C4-2B (cell line): ENCODE measurements around the gene RAVER2.

Source experiments
- H3K27ac ChIP-seq: fragments of 450-650 bp; 2 replicates; pipeline ENCODE4 v1.5.1; 2017
- ZFX ChIP-seq: fragments of 450-650 bp; IDR thresholded peaks from 2 replicates; pipeline ENCODE4 v1.6.1; 2017
- TF ChIP-seq, protein P1 (sequence below): fragments of 450-650 bp; conservative IDR thresholded peaks from 2 replicates; pipeline ENCODE4 v1.5.1; 2017; ENCODE audit warnings: mild to moderate bottlenecking

Gene RAVER2

DNA sequence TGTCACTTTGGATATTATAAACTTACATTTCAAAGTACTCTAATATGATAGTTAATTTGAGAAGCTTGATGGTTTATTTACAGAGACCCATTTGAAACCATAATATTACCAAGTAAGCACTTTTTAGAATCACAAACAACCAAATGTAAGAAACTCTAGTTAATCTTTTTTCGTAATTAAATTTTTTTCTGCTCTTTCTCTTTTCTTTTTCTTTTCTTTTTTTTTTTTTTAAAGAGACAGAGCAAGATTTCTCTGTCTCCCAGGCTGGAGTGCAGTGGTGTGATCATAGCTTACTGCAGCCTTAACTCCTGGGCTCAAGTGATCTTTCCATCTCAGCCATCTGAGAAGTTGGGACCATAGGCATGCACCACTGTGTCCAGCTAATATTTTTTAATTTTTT, 5.2 kb downstream of the RAVER2 start:
- H3K27ac ChIP-seq, result no peak overlapping the region
- TF ChIP-seq, protein P1, sequence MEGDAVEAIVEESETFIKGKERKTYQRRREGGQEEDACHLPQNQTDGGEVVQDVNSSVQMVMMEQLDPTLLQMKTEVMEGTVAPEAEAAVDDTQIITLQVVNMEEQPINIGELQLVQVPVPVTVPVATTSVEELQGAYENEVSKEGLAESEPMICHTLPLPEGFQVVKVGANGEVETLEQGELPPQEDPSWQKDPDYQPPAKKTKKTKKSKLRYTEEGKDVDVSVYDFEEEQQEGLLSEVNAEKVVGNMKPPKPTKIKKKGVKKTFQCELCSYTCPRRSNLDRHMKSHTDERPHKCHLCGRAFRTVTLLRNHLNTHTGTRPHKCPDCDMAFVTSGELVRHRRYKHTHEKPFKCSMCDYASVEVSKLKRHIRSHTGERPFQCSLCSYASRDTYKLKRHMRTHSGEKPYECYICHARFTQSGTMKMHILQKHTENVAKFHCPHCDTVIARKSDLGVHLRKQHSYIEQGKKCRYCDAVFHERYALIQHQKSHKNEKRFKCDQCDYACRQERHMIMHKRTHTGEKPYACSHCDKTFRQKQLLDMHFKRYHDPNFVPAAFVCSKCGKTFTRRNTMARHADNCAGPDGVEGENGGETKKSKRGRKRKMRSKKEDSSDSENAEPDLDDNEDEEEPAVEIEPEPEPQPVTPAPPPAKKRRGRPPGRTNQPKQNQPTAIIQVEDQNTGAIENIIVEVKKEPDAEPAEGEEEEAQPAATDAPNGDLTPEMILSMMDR, result no peak
- no peak for TF ChIP-seq ZFX

DNA sequence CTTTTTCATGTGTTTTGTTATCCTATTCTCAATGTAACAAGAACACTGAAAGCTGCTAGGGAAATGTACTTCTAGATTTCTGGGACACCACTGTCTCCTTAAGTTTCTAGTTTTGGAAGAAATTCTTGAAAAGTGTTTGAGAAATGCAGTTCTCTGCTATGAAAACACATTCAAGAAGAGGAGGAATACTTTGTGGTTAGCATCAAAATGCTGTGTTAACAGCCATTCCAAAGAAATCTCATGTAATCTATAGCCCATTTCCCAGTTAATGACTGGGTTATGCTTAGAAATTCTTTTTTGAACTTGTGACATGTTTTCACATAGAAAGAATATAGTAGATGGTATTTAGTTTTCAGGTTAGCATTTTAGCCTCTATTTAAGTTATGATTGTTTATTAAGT, 6.0 kb downstream of the RAVER2 start:
- no peak overlapping the region for H3K27ac ChIP-seq
- TF ChIP-seq, protein P1, result no peak
- no peak for TF ChIP-seq ZFX

DNA sequence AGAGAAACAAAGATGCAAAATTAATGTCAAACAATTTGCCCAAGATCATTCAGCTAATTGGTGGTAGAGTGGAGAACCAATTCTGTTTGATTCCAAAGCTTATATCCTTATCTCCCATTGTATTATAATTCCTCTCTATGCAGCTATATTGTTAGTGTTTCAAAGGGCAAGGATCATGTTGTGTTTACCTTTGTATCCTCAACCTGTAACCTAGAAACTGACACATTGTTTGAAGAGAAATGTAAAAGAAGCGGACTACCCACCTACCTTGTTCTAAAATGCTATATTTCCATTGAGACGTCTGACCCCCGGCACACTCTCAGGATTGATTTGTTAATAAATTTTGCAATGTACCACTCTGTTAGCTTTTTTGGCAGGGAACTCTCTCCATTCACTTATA, 9.3 kb downstream of the RAVER2 start:
- no peak for TF ChIP-seq ZFX
- TF ChIP-seq, protein P1, result no peak
- H3K27ac ChIP-seq, result no peak overlapping the region

DNA sequence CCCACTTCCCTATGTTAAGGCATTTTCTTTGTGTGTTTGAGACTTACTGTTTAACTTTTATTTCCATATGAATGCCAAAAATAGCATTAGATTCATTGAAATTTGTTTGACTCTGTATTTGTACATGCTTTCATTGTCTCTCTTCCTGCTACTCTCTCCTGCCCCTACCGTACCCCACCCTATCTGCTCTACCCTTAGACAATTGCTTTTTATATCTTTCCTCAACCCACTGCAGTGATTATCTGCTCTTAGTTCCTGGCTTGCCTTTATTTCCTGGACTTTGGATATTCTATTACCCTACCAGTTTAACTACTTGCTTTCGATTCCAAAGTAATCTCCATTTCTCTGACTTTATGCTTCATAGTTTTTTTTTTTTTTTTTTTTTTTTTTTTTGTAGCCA, 10.5 kb downstream of the RAVER2 start:
- no peak for TF ChIP-seq ZFX
- TF ChIP-seq, protein P1, result no peak
- H3K27ac ChIP-seq, result no peak overlapping the region

DNA sequence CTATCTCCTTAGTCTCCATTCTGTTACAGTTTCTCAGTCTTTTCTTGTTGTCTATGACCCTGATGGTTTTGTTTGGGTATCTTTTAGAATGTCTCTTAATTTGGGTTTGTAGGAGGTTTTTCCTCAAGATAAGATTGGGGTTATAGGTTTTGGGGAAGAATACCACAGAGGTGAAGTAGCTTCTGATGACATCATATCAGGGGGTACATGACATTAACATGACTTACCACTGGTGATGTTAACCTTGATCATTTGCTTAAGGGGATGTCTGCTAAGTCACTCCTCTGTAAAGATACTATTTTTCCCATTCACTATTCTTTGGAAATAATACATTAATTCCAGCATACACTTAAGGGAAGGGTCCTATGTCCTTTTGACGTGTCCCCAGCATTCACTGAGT, 11.9 kb downstream of the RAVER2 start:
- no peak overlapping the region for H3K27ac ChIP-seq

DNA sequence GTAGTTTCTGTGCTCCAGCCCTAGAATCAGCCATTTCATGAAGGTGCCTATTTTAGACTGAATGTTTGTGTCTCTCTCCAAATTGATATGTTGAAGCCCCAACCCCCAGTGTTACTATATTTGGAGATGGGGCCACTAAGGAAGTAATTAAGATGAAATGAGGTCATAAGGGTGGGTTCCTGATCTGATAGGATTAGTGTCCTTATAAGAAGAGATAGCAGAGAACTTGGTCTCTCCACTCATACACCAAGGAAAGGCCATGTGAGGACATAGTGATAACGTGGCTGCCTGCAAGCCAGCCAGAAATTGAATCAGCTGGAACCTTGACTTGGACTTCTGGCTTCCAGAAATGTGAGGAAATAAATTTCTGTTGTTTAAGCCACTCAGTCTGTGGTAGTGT, 12.3 kb downstream of the RAVER2 start:
- TF ChIP-seq, protein P1, result no peak
- TF ChIP-seq ZFX, result no peak

More for the DNA sequence above, 11.9 kb downstream of the RAVER2 start:
- no peak for TF ChIP-seq ZFX
- TF ChIP-seq, protein P1, result no peak

DNA sequence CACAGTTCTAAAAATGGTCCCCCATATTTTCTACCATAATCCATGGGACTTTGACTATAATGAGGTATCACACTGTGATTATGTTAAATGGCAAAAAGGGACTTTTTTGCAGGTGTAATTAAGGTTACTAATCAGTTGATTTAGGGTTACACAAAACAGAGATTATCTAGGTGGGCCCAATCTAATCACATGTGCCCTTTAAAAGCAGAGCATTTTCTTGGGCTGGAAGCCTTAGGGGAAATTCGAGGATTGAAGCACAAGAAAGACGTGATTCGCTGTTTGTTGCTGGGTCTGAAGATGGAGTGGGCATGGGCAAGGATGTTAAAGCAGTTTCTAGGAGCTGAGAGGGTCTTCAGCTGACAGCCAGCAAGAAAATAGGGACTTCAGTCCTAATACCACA, 13.4 kb downstream of the RAVER2 start:
- no peak overlapping the region for H3K27ac ChIP-seq
- TF ChIP-seq, protein P1, result no peak
- TF ChIP-seq ZFX, result no peak

More for the DNA sequence above, 12.3 kb downstream of the RAVER2 start:
- no peak overlapping the region for H3K27ac ChIP-seq

DNA sequence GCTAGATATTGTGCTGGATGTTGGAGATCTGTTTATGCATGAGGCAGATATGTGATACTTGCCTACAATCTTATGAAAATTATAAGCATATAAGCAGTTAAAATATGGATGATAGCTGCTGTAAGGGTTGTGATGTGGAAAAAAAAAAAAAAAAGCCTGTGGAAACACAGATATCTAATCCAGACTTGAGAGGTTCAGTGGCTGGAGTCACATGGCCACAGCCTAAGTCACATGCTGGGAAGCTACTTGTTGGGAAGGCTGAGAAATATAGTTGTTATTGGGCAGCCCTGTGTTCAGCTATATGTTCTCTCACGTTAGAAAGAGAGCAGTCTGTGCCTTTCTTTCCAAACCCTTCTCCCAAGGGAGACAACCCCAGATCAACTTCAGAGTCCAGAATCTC, 15.1 kb downstream of the RAVER2 start:
- no peak for TF ChIP-seq ZFX
- TF ChIP-seq, protein P1, result no peak
- H3K27ac ChIP-seq, result no peak overlapping the region
